Mesendoderm (in vitro differentiated cells): Measurements from ENCODE around the gene CHAC1.

Experiments
- DNase-seq: peaks from one replicate; pipeline ENCODE4 v3.0.0; 2013
- H2AK5ac ChIP-seq: 2 replicates; pipeline ENCODE4 v1.6.1; 2013; ENCODE audit warnings: low read length, inconsistent platforms
- H2BK120ac ChIP-seq: 2 replicates; pipeline ENCODE4 v1.6.1; 2013; ENCODE audit warnings: low read depth, mild to moderate bottlenecking, low read length, moderate library complexity, mixed read lengths
- H2BK15ac ChIP-seq: replicated peaks from 2 replicates; pipeline ENCODE4 v1.6.1; 2013; ENCODE audit warnings: low read depth, mild to moderate bottlenecking, moderate library complexity
- H2BK5ac ChIP-seq: 2 replicates; pipeline ENCODE4 v1.6.1; 2013; ENCODE audit warnings: low read length, inconsistent platforms
- H3K18ac ChIP-seq: 2 replicates; pipeline ENCODE4 v1.6.1; 2013; ENCODE audit warnings: mild to moderate bottlenecking, low read length, mixed read lengths
- H3K23ac ChIP-seq: one replicate; pipeline ENCODE4 v1.6.1; 2013; ENCODE audit warnings: low read length
- H3K27ac ChIP-seq: 2 replicates; pipeline ENCODE4 v1.5.1; 2013; ENCODE audit warnings: low read depth, mild to moderate bottlenecking, inconsistent platforms, low read length, moderate library complexity
- H3K27me3 ChIP-seq: 2 replicates; pipeline ENCODE4 v1.6.1; 2013; ENCODE audit warnings: low read length, control low read depth, mild to moderate bottlenecking, inconsistent platforms; ENCODE audit not compliant: insufficient read depth, poor library complexity
- H3K36me3 ChIP-seq: 2 replicates; pipeline ENCODE4 v1.6.1; 2013; ENCODE audit warnings: low read length, inconsistent platforms; ENCODE audit not compliant: control insufficient read depth, insufficient read depth
- H3K4ac ChIP-seq: one replicate; pipeline ENCODE4 v1.6.1; 2013; ENCODE audit warnings: low read depth, mild to moderate bottlenecking, low read length, moderate library complexity
- H3K4me1 ChIP-seq: 2 replicates; pipeline ENCODE4 v1.6.1; 2013; ENCODE audit warnings: low read depth, low read length, inconsistent platforms; ENCODE audit not compliant: control insufficient read depth
- H3K4me2 ChIP-seq: 2 replicates; pipeline ENCODE4 v1.6.1; 2013; ENCODE audit warnings: low read length
- H3K4me3 ChIP-seq: 2 replicates; pipeline ENCODE4 v1.5.1; 2013; ENCODE audit warnings: mild to moderate bottlenecking, low read length
- H3K56ac ChIP-seq: one replicate; pipeline ENCODE4 v1.6.1; 2013; ENCODE audit warnings: low read length
- H3K79me1 ChIP-seq: 2 replicates; pipeline ENCODE4 v1.6.1; 2013; ENCODE audit warnings: low read length, inconsistent platforms
- H3K79me2 ChIP-seq: 2 replicates; pipeline ENCODE4 v1.6.1; 2013; ENCODE audit warnings: mild to moderate bottlenecking, low read length; ENCODE audit not compliant: control insufficient read depth, insufficient read depth
- H3K9ac ChIP-seq: 2 replicates; pipeline ENCODE4 v1.6.1; 2013; ENCODE audit warnings: low read length, inconsistent platforms
- H4K5ac ChIP-seq: one replicate; pipeline ENCODE4 v1.6.1; 2013; ENCODE audit warnings: low read length
- H4K8ac ChIP-seq: one replicate; pipeline ENCODE4 v1.6.1; 2013; ENCODE audit warnings: low read depth, mild to moderate bottlenecking, control low read depth, low read length, moderate library complexity
- WGBS: extraction: QIAGEN DNeasy Blood & Tissue Kit; methylation state at CpG from one replicate; pipeline ENCODE4 v1.1.7; 2013; ENCODE audit warnings: low lambda C conversion rate, missing lambda C conversion rate; ENCODE audit not compliant: insufficient coverage; ENCODE audit errors: extremely low coverage; 5-methylcytosine and 5-hydroxymethylcytosine counted together

Gene CHAC1

GRCh38 chr15:40914486-40914885, 38.8 kb upstream of the CHAC1 start:
- Histone ChIP-seq H3K4me2 (no peak overlapping the region), H3K36me3 (no peaks in the 10 kb centered on the region), H2BK5ac (no peak overlapping the region), H3K23ac (no peak overlapping the region), H3K79me2 (no peaks in the 10 kb centered on the region), H3K79me1 (no peaks in the 10 kb centered on the region), H2BK120ac (no peak overlapping the region), H3K9ac (no peak overlapping the region), H3K27me3 (no peaks in the 10 kb centered on the region), H4K5ac (no peak overlapping the region), H3K4ac (no peak overlapping the region), H4K8ac (no peak overlapping the region), H3K56ac (no peak overlapping the region), H3K4me1 (no peaks in the 10 kb centered on the region), H2BK15ac (no peak overlapping the region), H3K18ac (no peak overlapping the region), H3K4me3 (no peak overlapping the region), H2AK5ac (no peak overlapping the region), H3K27ac (no peak overlapping the region)
- WGBS: no CpG with 5 or more reads among the region's 8 CpGs
- DNase-seq: peak; percentile 57

DNA sequence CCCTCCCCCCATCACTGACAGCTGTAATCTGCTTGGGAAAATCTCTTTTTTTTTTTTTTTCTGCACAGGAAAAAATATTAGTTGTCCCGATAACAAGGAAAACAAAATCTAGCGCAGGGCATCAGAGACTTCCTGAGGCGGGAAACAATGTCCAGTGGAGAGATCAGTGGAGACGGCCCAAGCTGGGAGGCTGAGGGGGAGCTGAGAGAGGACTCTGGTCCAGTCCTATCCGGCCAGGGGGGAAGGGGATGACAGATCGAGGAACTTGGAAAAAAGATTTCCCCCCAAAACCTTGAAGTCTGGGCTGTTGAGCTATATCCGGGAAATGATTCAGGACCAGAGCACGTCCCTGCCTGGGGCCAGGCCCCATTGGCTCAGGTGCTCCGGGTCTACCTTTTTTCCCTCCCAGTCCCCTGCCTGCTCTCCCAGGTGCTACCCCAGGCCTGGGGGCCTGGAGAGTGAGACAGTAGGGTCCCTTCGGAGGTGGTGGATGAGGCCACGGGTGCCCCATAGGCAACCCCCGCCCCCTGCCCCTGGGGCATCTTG, 38.1 kb upstream of the CHAC1 start:
- H3K79me2 ChIP-seq: no peaks in the 10 kb centered on the region
- no peak overlapping the region for H3K4me3 ChIP-seq
- no peak overlapping the region for H3K56ac ChIP-seq
- H3K27me3 ChIP-seq: no peaks in the 10 kb centered on the region
- H4K5ac ChIP-seq: no peak overlapping the region
- H3K36me3 ChIP-seq: no peaks in the 10 kb centered on the region
- no peak overlapping the region for H2BK5ac ChIP-seq
- no peak overlapping the region for H3K23ac ChIP-seq
- no peaks in the 10 kb centered on the region for H3K79me1 ChIP-seq
- no peak overlapping the region for H2BK120ac ChIP-seq
- H3K9ac ChIP-seq: no peak overlapping the region
- DNase-seq: no peak
- no peak overlapping the region for H4K8ac ChIP-seq
- WGBS: no CpG with 5 or more reads among the region's 12 CpGs
- no peaks in the 10 kb centered on the region for H3K4me1 ChIP-seq
- no peak overlapping the region for H3K4ac ChIP-seq
- no peak overlapping the region for H3K27ac ChIP-seq
- no peak overlapping the region for H3K4me2 ChIP-seq
- H2AK5ac ChIP-seq: no peak overlapping the region
- H2BK15ac ChIP-seq: no peak overlapping the region
- H3K18ac ChIP-seq: no peak overlapping the region

DNA sequence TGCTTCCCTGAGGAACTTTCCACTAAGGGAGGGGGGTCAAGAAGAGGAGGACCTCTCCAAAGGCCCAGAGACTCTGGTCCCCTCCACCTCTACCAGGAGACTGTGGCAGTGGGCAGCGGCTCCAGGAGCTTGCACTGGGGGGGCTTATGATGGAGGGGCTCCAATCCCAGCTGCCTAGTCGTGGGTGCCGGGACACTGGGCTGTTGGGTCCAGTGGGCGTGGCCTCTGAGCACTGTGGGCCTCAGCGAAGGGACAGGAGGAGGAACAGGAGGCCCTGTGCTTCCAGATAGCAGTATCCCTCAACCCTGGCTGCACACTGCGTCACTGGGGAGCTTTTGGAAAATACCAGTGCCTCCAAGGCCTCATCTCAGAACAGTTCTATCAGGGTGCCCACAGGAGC, 37.6 kb upstream of the CHAC1 start:
- H3K4me3 ChIP-seq: no peak overlapping the region
- H3K4me1 ChIP-seq: no peaks in the 10 kb centered on the region
- no peak overlapping the region for H2AK5ac ChIP-seq
- DNase-seq: no peak
- no peak overlapping the region for H3K4ac ChIP-seq
- H2BK15ac ChIP-seq: no peak overlapping the region
- no peaks in the 10 kb centered on the region for H3K79me2 ChIP-seq
- H3K23ac ChIP-seq: no peak overlapping the region
- H3K4me2 ChIP-seq: no peak overlapping the region
- H4K5ac ChIP-seq: no peak overlapping the region
- no peak overlapping the region for H2BK5ac ChIP-seq
- no CpG with 5 or more reads among the region's 6 CpGs for WGBS
- no peaks in the 10 kb centered on the region for H3K27me3 ChIP-seq
- H2BK120ac ChIP-seq: no peak overlapping the region
- H3K9ac ChIP-seq: no peak overlapping the region
- no peak overlapping the region for H3K27ac ChIP-seq
- H3K36me3 ChIP-seq: no peaks in the 10 kb centered on the region
- H3K56ac ChIP-seq: no peak overlapping the region
- no peak overlapping the region for H3K18ac ChIP-seq
- H3K79me1 ChIP-seq: no peaks in the 10 kb centered on the region
- no peak overlapping the region for H4K8ac ChIP-seq

DNA sequence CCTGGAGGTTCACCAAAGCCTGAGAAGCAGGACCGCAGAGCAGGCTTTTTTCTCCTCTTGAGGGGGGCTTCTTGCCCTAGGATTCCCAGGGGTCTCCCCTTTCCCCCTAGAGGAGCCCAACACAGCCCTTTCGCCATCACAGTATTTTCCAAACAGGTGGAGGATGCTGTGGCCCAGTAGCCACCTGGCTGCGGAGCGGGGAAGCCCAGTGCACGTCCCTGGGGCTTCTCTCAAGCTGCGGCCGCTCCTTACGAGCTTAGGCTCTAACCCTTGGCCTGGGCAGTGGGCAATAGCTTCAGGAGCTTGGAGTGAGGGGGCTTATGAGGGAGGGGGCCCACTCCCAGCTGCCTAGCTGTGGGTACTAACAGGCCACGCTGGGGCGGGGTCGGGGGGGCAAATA, 35.7 kb upstream of the CHAC1 start:
- H3K56ac ChIP-seq: no peak overlapping the region
- H3K79me1 ChIP-seq: no peaks in the 10 kb centered on the region
- no peak for DNase-seq
- no peaks in the 10 kb centered on the region for H3K79me2 ChIP-seq
- no peak overlapping the region for H2BK120ac ChIP-seq
- H3K4me1 ChIP-seq: no peaks in the 10 kb centered on the region
- no CpG with 5 or more reads among the region's 11 CpGs for WGBS
- no peak overlapping the region for H3K4ac ChIP-seq
- H2BK5ac ChIP-seq: no peak overlapping the region
- peaks cover 10% of the 10 kb centered on the region for H3K27me3 ChIP-seq
- H3K27ac ChIP-seq: no peak overlapping the region
- H4K5ac ChIP-seq: no peak overlapping the region
- no peak overlapping the region for H3K23ac ChIP-seq
- no peak overlapping the region for H4K8ac ChIP-seq
- no peak overlapping the region for H3K4me2 ChIP-seq
- H3K9ac ChIP-seq: no peak overlapping the region
- no peak overlapping the region for H2BK15ac ChIP-seq
- H3K4me3 ChIP-seq: no peak overlapping the region
- H2AK5ac ChIP-seq: no peak overlapping the region
- no peaks in the 10 kb centered on the region for H3K36me3 ChIP-seq
- H3K18ac ChIP-seq: no peak overlapping the region

GRCh38 chr15:40918146-40918798, 35.0 kb upstream of the CHAC1 start:
- no peak overlapping the region for H3K56ac ChIP-seq
- H3K18ac ChIP-seq: no peak overlapping the region
- no peak overlapping the region for H3K9ac ChIP-seq
- H3K36me3 ChIP-seq: no peaks in the 10 kb centered on the region
- no peaks in the 10 kb centered on the region for H3K79me2 ChIP-seq
- H3K4me1 ChIP-seq: no peaks in the 10 kb centered on the region
- no peak overlapping the region for H2BK5ac ChIP-seq
- H3K79me1 ChIP-seq: no peaks in the 10 kb centered on the region
- no CpG with 5 or more reads among the region's 15 CpGs for WGBS
- H2BK120ac ChIP-seq: no peak overlapping the region
- DNase-seq: no peak
- no peak overlapping the region for H2AK5ac ChIP-seq
- peaks cover 13% of the 10 kb centered on the region for H3K27me3 ChIP-seq
- H3K4me2 ChIP-seq: no peak overlapping the region
- H3K27ac ChIP-seq: no peak overlapping the region
- H2BK15ac ChIP-seq: no peak overlapping the region
- no peak overlapping the region for H3K4ac ChIP-seq
- no peak overlapping the region for H4K5ac ChIP-seq
- H3K4me3 ChIP-seq: no peak overlapping the region
- H3K23ac ChIP-seq: no peak overlapping the region
- no peak overlapping the region for H4K8ac ChIP-seq
